Measurements from ENCODE around the gene LMNTD2.

GRCh38 chr11:536841-537621, 23.5 kb downstream of the LMNTD2 start, which contains the start of gene LRRC56:
- TF ChIP-seq, protein P1, sequence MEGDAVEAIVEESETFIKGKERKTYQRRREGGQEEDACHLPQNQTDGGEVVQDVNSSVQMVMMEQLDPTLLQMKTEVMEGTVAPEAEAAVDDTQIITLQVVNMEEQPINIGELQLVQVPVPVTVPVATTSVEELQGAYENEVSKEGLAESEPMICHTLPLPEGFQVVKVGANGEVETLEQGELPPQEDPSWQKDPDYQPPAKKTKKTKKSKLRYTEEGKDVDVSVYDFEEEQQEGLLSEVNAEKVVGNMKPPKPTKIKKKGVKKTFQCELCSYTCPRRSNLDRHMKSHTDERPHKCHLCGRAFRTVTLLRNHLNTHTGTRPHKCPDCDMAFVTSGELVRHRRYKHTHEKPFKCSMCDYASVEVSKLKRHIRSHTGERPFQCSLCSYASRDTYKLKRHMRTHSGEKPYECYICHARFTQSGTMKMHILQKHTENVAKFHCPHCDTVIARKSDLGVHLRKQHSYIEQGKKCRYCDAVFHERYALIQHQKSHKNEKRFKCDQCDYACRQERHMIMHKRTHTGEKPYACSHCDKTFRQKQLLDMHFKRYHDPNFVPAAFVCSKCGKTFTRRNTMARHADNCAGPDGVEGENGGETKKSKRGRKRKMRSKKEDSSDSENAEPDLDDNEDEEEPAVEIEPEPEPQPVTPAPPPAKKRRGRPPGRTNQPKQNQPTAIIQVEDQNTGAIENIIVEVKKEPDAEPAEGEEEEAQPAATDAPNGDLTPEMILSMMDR (IDR thresholded peaks at IDR 0.05) = no peak
- TF ChIP-seq SMC3 (IDR thresholded peaks at IDR 0.05) (no peak), HOXA7 (CRISPR knock-in tag; IDR thresholded peaks at IDR 0.05) (no peak), POLR2AphosphoS2 (conservative IDR thresholded peaks at IDR 0.05; ENCODE audit: low read length) (no peak), RAD21 (conservative IDR thresholded peaks at IDR 0.05 in 1 of 2, IDR thresholded peaks at IDR 0.05 in 1 of 2) (no peak), POLR2A (IDR thresholded peaks at IDR 0.05; ENCODE audit: low read length) (no peak), CBX2 (IDR thresholded peaks at IDR 0.05; ENCODE audit: borderline replicate concordance, low read depth) (no peak)
